GM06990 (cell line): Measurements from ENCODE around the gene IMP4.

Experiments
- DNase-seq: peaks from one replicate; pipeline ENCODE4 v3.0.0-alpha.2; 2011; ENCODE audit not compliant: insufficient read length; ENCODE audit errors: extremely low read depth
- H3K27me3 ChIP-seq: replicated peaks from 2 replicates; pipeline ENCODE4 v1.6.0; 2011; ENCODE audit warnings: low read length; ENCODE audit not compliant: control insufficient read depth, insufficient read depth
- H3K36me3 ChIP-seq: 2 replicates; pipeline ENCODE4 v1.5.1; 2011; ENCODE audit warnings: low read length; ENCODE audit not compliant: control insufficient read depth, insufficient read depth
- H3K4me3 ChIP-seq: replicated peaks from 2 replicates; pipeline ENCODE4 v1.5.1; 2011; ENCODE audit warnings: low read depth, mild to moderate bottlenecking, control low read depth, low read length
- CTCF ChIP-seq: IDR thresholded peaks from 2 replicates; pipeline ENCODE4 v1.5.1; 2011; ENCODE audit warnings: low read length, control low read depth, mild to moderate bottlenecking, inconsistent platforms; ENCODE audit not compliant: insufficient read depth, poor library complexity, severe bottlenecking

Gene IMP4

GRCh38 chr2:130349174-130349573 lies 6.5 kb downstream of the IMP4 start:
- no peak for DNase-seq
- Histone ChIP-seq H3K36me3 (peaks cover 21% of the 10 kb centered on the region), H3K4me3 (no peak overlapping the region), H3K27me3 (no peaks in the 10 kb centered on the region)
- TF ChIP-seq CTCF = no peak

GRCh38 chr2:130351711-130352110 lies 9.0 kb downstream of the IMP4 start:
- Histone ChIP-seq H3K36me3 (peaks cover under 1% of the 10 kb centered on the region), H3K27me3 (no peaks in the 10 kb centered on the region), H3K4me3 (no peak overlapping the region)
- DNase-seq = no peak
- no peak for TF ChIP-seq CTCF

- TF ChIP-seq CTCF = no peak
- DNase-seq = no peak
- Histone ChIP-seq H3K27me3 (no peaks in the 10 kb centered on the region), H3K4me3 (no peak overlapping the region; the same call in 1 of the 2 replicates), H3K36me3 (no peaks in the 10 kb centered on the region; the same call in none of the 2 replicates)
Measured at GRCh38 chr2:130352237-130352636, 9.5 kb downstream of the IMP4 start.

GRCh38 chr2:130353291-130354138 lies 10.8 kb downstream of the IMP4 start:
- no peak overlapping the region for H3K4me3 ChIP-seq
- H3K27me3 ChIP-seq = no peaks in the 10 kb centered on the region
- no peaks in the 10 kb centered on the region; the same call in 1 of the 2 replicates for H3K36me3 ChIP-seq
- no peak for TF ChIP-seq CTCF
- DNase-seq = no peak

GRCh38 chr2:130354139-130354428 lies 11.4 kb downstream of the IMP4 start:
- no peak overlapping the region for H3K4me3 ChIP-seq
- H3K27me3 ChIP-seq = no peaks in the 10 kb centered on the region
- no peaks in the 10 kb centered on the region for H3K36me3 ChIP-seq
- no peak for TF ChIP-seq CTCF
- no peak for DNase-seq

- peak overlapping the region; percentile 66 for H3K4me3 ChIP-seq
- DNase-seq = no peak
- no peaks in the 10 kb centered on the region for H3K36me3 ChIP-seq
- no peak for TF ChIP-seq CTCF
- H3K27me3 ChIP-seq = no peaks in the 10 kb centered on the region
Measured at GRCh38 chr2:130355172-130355577, 12.5 kb downstream of the IMP4 start.
